ENCODE measurements around the gene ATP10B. TPM values are rescaled to one million over a fixed set of nuclear protein-coding genes. Genes with fewer than 3 reads are reported as not detected.

The ATP10B gene
- total and polyA plus RNA-seq, 2 of the 8 experiments (the other 6 are each of a cell fraction or from before 2014, with no cell fraction given): 0.06 to 0.11 TPM

GRCh38 chr5:160772854-160773253 lies 79.2 kb downstream of the ATP10B start:
- H4K20me1 ChIP-seq (replicated peaks in 1 of 2; ENCODE audit: control insufficient read depth in 1 of 2, insufficient read depth in 2 of 2, low read length in 2 of 2): no peaks in the 10 kb centered on the region
- H3K9me3 ChIP-seq (ENCODE audit: insufficient read depth in 2 of 2, low read depth in 1 of 2, low read length in 1 of 2): no peaks in the 10 kb centered on the region
- H2BK120ac ChIP-seq (replicated peaks; ENCODE audit: low read depth, low read length): no peak overlapping the region
- H2AK5ac ChIP-seq (ENCODE audit: low read depth, low read length): no peak overlapping the region
- ChIA-PET POLR2A (ENCODE audit: partially characterized antibody) (no interaction called here), CTCF (ENCODE audit: partially characterized antibody) (interaction anchor here (0.6 to 3.1 kb wide), 4 partner anchors 14 to 198 kb away, joined by 3 to 15 read pairs (median 4); no protein-coding TSS in a partner anchor)
- H3K4ac ChIP-seq (replicated peaks; ENCODE audit: insufficient read length, low read depth, low read length): no peak overlapping the region
- H3K4me1 ChIP-seq (replicated peaks in 1 of 4; ENCODE audit: control insufficient read depth in 3 of 4, insufficient read depth in 4 of 4, low read length in 3 of 4): peaks cover 5 to 12% (median 9%) of the 10 kb centered on the region in 4 experiments; a peak in 6 of 7 replicates
- H4K5ac ChIP-seq (ENCODE audit: insufficient read length, low read depth, low read length): no peak overlapping the region
- H4K91ac ChIP-seq (replicated peaks; ENCODE audit: insufficient read length, low read length): no peak overlapping the region
- DNase-seq (ENCODE audit: low read depth in 1 of 2, low spot score in 2 of 2) (no peak), FAIRE-seq (no peak)
- H2BK5ac ChIP-seq (ENCODE audit: low read depth, low read length): no peak overlapping the region
- H2BK15ac ChIP-seq (ENCODE audit: low read length): no peak overlapping the region
- no peaks in the 10 kb centered on the region for H3K36me3 ChIP-seq (ENCODE audit: control insufficient read depth in 2 of 4, insufficient read depth in 4 of 4, low read length in 3 of 4)
- H4K8ac ChIP-seq (ENCODE audit: extremely low read depth, insufficient read depth, low read length): no peak overlapping the region
- no peak overlapping the region for H2AFZ ChIP-seq (ENCODE audit: low read length)
- H3K79me1 ChIP-seq (ENCODE audit: low read depth, low read length): no peaks in the 10 kb centered on the region
- no peak overlapping the region for H3K23ac ChIP-seq (ENCODE audit: insufficient read length)
- 78% methylated on average over 7 of the region's 7 CpGs; no CpG with 5 or more reads in 1 of the 2 experiments for WGBS, 2 experiments (ENCODE audit: extremely low coverage in 1 of 2, insufficient coverage in 1 of 2, insufficient read length in 1 of 2, insufficient replicate concordance in 2 of 2, low coverage in 1 of 2, low lambda C conversion rate in 2 of 2, missing lambda C conversion rate in 1 of 2)
- H3K4me3 ChIP-seq (ENCODE audit: extremely low read depth in 1 of 4, insufficient read depth in 2 of 4, low read depth in 3 of 4, low read length in 4 of 4): no peak overlapping the region
- no peaks in the 10 kb centered on the region; the same call in 1 of the 2 replicates for H3K23me2 ChIP-seq (ENCODE audit: low read depth, low read length)
- H3K14ac ChIP-seq (ENCODE audit: insufficient read length): no peak overlapping the region
- H2BK12ac ChIP-seq (ENCODE audit: low read depth, low read length): no peak overlapping the region
- H3K18ac ChIP-seq (ENCODE audit: extremely low read depth, low read length): no peak overlapping the region
- H3K4me2 ChIP-seq (ENCODE audit: insufficient read depth in 1 of 2, low read depth in 2 of 2, low read length in 2 of 2): no peak overlapping the region
- H3K56ac ChIP-seq (replicated peaks; ENCODE audit: insufficient read length, low read depth, low read length): no peak overlapping the region
- H3K27ac ChIP-seq (ENCODE audit: low read depth, low read length): no peak overlapping the region
- H3K9ac ChIP-seq (replicated peaks in 1 of 4; ENCODE audit: extremely low read depth in 1 of 4, low read depth in 3 of 4, low read length in 3 of 4): no peak overlapping the region
- TF ChIP-seq GABPA (IDR thresholded peaks at IDR 0.05; ENCODE audit: borderline replicate concordance, insufficient read depth, low read length) (no peak), MAFK (IDR thresholded peaks at IDR 0.05; ENCODE audit: low read depth, low read length) (peak; percentile 57), EGR1 (IDR thresholded peaks at IDR 0.05; ENCODE audit: borderline replicate concordance, low read depth, low read length) (no peak), USF2 (IDR thresholded peaks at IDR 0.05; ENCODE audit: low read length) (no peak), BRCA1 (IDR thresholded peaks at IDR 0.05; ENCODE audit: low read depth, low read length) (no peak), RBBP5 (IDR thresholded peaks at IDR 0.05; ENCODE audit: borderline replicate concordance, low read depth, low read length) (no peak), HDAC6 (IDR thresholded peaks at IDR 0.05; ENCODE audit: low read depth, low read length) (no peak), SP1 (IDR thresholded peaks at IDR 0.05; ENCODE audit: low read depth, low read length) (no peak), CHD1 (IDR thresholded peaks at IDR 0.05; ENCODE audit: low read depth, low read length) (no peak)
- H3K27me3 ChIP-seq (replicated peaks in 1 of 4; ENCODE audit: control insufficient read depth in 3 of 4, extremely low read depth in 1 of 4, insufficient read depth in 3 of 4, low read length in 3 of 4): no peaks in the 10 kb centered on the region
- H3K79me2 ChIP-seq (ENCODE audit: control insufficient read depth in 1 of 2, insufficient read depth in 2 of 2, low read length in 2 of 2): no peaks in the 10 kb centered on the region
- no peak overlapping the region for H2BK20ac ChIP-seq (ENCODE audit: low read length)

Measured in H1 (cell line).